GM23338 (cell line): Measurements from ENCODE around the gene ZNF8.

Source experiments
- CREB1 ChIP-seq: fragments of 250-450 bp; sonication (Bioruptor Pico); IDR thresholded peaks from 2 replicates; pipeline ENCODE4 v1.5.0; 2020; ENCODE audit warnings: low read depth, mild to moderate bottlenecking, moderate library complexity
- ETS1 ChIP-seq: IDR thresholded peaks from 2 replicates; pipeline ENCODE4 v1.6.1; 2016; ENCODE audit warnings: antibody characterized with exemption
- EZH2 ChIP-seq: fragments of 200-600 bp; sonication (generic); IDR thresholded peaks from one replicate; pipeline ENCODE4 v1.8.0; 2017; ENCODE audit warnings: antibody characterized with exemption, mild to moderate bottlenecking, low read depth; ENCODE audit not compliant: unreplicated experiment
- EZH2phosphoT487 ChIP-seq: fragments of 200-600 bp; sonication (generic); IDR thresholded peaks from one replicate; pipeline ENCODE4 v1.8.1; 2018; ENCODE audit warnings: antibody characterized with exemption; ENCODE audit not compliant: unreplicated experiment
- JUNB ChIP-seq: IDR thresholded peaks from one replicate; pipeline ENCODE4 v1.6.1; 2016; ENCODE audit warnings: antibody characterized with exemption; ENCODE audit not compliant: unreplicated experiment
- NANOG ChIP-seq: IDR thresholded peaks from 2 replicates; pipeline ENCODE4 v1.6.1; 2016; ENCODE audit warnings: antibody characterized with exemption, borderline replicate concordance
- POLR2AphosphoS5 ChIP-seq: IDR thresholded peaks from 2 replicates; pipeline ENCODE4 v1.6.1; 2016; ENCODE audit warnings: antibody characterized with exemption, low read depth
- STAT1 ChIP-seq: IDR thresholded peaks from one replicate; pipeline ENCODE4 v1.6.1; 2016; ENCODE audit warnings: antibody characterized with exemption; ENCODE audit not compliant: unreplicated experiment
- ZNF114 ChIP-seq: fragments of 250-450 bp; sonication (Bioruptor Pico); IDR thresholded peaks from 2 replicates; pipeline ENCODE4 v1.5.0; 2020; ENCODE audit warnings: mild to moderate bottlenecking, moderate library complexity
- ZNF331 ChIP-seq: fragments of 250-450 bp; sonication (Bioruptor Pico); IDR thresholded peaks from 2 replicates; pipeline ENCODE4 v1.5.0; 2020; ENCODE audit warnings: low read depth, mild to moderate bottlenecking, moderate library complexity
- TF ChIP-seq, protein P1 (sequence below), 2 experiments: fragments of 200-600 bp in 1 of 2; sonication (generic) in 1 of 2; conservative IDR thresholded peaks; 2 replicates each; pipeline versions ENCODE4 v1.5.1 to v1.6.1; 2016 to 2017; ENCODE audit warnings: antibody characterized with exemption in 2 of 2, low read depth in 2 of 2, mild to moderate bottlenecking in 2 of 2, moderate library complexity in 1 of 2
- TF ChIP-seq, protein P2 (sequence below): IDR thresholded peaks from one replicate; pipeline ENCODE4 v1.6.1; 2018; ENCODE audit warnings: antibody characterized with exemption; ENCODE audit not compliant: unreplicated experiment

DNA sequence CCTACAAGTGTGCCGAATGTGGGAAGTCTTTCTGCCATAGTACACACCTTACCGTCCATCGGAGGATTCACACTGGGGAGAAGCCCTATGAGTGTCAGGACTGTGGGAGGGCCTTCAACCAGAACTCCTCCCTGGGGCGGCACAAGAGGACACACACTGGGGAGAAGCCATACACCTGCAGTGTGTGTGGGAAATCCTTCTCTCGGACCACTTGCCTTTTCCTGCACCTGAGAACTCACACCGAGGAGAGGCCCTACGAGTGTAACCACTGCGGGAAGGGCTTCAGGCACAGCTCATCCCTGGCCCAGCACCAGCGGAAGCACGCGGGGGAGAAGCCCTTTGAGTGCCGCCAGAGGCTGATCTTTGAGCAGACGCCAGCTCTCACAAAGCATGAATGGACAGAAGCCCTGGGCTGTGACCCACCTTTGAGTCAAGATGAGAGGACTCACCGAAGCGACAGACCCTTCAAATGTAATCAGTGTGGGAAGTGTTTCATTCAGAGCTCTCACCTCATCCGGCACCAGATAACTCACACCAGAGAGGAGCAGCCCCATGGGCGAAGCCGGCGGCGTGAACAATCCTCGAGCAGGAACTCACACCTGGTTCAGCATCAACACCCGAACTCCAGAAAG lies 16.1 kb downstream of the ZNF8 start:
- TF ChIP-seq POLR2AphosphoS5 (no peak), EZH2phosphoT487 (no peak), EZH2 (no peak), JUNB (no peak), ETS1 (no peak), CREB1 (no peak), NANOG (no peak), ZNF114 (CRISPR knock-in tag) (no peak), ZNF331 (no peak), STAT1 (no peak)
- TF ChIP-seq, protein P1, sequence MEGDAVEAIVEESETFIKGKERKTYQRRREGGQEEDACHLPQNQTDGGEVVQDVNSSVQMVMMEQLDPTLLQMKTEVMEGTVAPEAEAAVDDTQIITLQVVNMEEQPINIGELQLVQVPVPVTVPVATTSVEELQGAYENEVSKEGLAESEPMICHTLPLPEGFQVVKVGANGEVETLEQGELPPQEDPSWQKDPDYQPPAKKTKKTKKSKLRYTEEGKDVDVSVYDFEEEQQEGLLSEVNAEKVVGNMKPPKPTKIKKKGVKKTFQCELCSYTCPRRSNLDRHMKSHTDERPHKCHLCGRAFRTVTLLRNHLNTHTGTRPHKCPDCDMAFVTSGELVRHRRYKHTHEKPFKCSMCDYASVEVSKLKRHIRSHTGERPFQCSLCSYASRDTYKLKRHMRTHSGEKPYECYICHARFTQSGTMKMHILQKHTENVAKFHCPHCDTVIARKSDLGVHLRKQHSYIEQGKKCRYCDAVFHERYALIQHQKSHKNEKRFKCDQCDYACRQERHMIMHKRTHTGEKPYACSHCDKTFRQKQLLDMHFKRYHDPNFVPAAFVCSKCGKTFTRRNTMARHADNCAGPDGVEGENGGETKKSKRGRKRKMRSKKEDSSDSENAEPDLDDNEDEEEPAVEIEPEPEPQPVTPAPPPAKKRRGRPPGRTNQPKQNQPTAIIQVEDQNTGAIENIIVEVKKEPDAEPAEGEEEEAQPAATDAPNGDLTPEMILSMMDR (conservative IDR thresholded peaks at IDR 0.05; ENCODE audit: low read depth in 2 of 2) = no peak
- TF ChIP-seq, protein P2, sequence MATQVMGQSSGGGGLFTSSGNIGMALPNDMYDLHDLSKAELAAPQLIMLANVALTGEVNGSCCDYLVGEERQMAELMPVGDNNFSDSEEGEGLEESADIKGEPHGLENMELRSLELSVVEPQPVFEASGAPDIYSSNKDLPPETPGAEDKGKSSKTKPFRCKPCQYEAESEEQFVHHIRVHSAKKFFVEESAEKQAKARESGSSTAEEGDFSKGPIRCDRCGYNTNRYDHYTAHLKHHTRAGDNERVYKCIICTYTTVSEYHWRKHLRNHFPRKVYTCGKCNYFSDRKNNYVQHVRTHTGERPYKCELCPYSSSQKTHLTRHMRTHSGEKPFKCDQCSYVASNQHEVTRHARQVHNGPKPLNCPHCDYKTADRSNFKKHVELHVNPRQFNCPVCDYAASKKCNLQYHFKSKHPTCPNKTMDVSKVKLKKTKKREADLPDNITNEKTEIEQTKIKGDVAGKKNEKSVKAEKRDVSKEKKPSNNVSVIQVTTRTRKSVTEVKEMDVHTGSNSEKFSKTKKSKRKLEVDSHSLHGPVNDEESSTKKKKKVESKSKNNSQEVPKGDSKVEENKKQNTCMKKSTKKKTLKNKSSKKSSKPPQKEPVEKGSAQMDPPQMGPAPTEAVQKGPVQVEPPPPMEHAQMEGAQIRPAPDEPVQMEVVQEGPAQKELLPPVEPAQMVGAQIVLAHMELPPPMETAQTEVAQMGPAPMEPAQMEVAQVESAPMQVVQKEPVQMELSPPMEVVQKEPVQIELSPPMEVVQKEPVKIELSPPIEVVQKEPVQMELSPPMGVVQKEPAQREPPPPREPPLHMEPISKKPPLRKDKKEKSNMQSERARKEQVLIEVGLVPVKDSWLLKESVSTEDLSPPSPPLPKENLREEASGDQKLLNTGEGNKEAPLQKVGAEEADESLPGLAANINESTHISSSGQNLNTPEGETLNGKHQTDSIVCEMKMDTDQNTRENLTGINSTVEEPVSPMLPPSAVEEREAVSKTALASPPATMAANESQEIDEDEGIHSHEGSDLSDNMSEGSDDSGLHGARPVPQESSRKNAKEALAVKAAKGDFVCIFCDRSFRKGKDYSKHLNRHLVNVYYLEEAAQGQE = no peak
